WTC11 (cell line): ENCODE results near the gene TM9SF3. TPM values are rescaled to one million over a fixed set of nuclear protein-coding genes. Genes with fewer than 3 reads are reported as not detected.

Experiments used
- ATAC-seq: fragments of 200-7000 bp; cut with Tn5 transposase; 2 replicates; pipeline ENCODE4 v1.10.0; 2021; ENCODE audit warnings: mild to moderate bottlenecking, moderate library complexity
- CTCF ChIA-PET: fragments of 300-600 bp; sonication (Branson Sonifier 250); formaldehyde crosslinking; loops from one replicate; lab custom pipeline; 2021; ENCODE audit warnings: antibody characterized with exemption; lab: Charles Lee
- POLR2A ChIA-PET: fragments of 350-600 bp; sonication (Branson Sonifier 250); formaldehyde crosslinking; loops from one replicate; lab custom pipeline; 2021; ENCODE audit warnings: antibody characterized with exemption; lab: Charles Lee
- DNase-seq: peaks from one replicate; pipeline ENCODE4 v3.0.0; 2021; ENCODE audit warnings: low spot score
- H3K27ac Mint-ChIP-seq: 2 replicates; pipeline ENCODE4 v1.8.0; 2021; ENCODE audit warnings: mixed read lengths
- H3K27me3 Mint-ChIP-seq: 2 replicates; pipeline ENCODE4 v1.8.0; 2021; ENCODE audit warnings: low read depth, mild to moderate bottlenecking, moderate library complexity, mixed read lengths
- H3K36me3 Mint-ChIP-seq: 2 replicates; pipeline ENCODE4 v1.8.0; 2021; ENCODE audit warnings: mixed read lengths
- H3K4me1 Mint-ChIP-seq: 2 replicates; pipeline ENCODE4 v1.8.0; 2022; ENCODE audit warnings: mixed read lengths
- H3K4me3 Mint-ChIP-seq: 2 replicates; pipeline ENCODE4 v1.8.0; 2021; ENCODE audit warnings: mild to moderate bottlenecking, moderate library complexity, mixed read lengths
- H3K9me3 Mint-ChIP-seq: 2 replicates; pipeline ENCODE4 v1.8.0; 2021; ENCODE audit warnings: mixed read lengths
- EMX1 ChIP-seq: fragments of 250-450 bp; sonication (Bioruptor Pico); IDR thresholded peaks from 2 replicates; pipeline ENCODE4 v1.8.0; 2021; ENCODE audit warnings: mild to moderate bottlenecking
- FOXJ3 ChIP-seq: sonication (generic); formaldehyde crosslinking; IDR thresholded peaks from 2 replicates; pipeline ENCODE4 v1.9.0; 2021; ENCODE audit warnings: missing genetic modification reagents, mild to moderate bottlenecking, borderline replicate concordance
- FOXK1 ChIP-seq: sonication (generic); formaldehyde crosslinking; IDR thresholded peaks from 2 replicates; pipeline ENCODE4 v1.8.0; 2022; ENCODE audit warnings: mild to moderate bottlenecking, moderate library complexity, missing genetic modification reagents
- GTF2I ChIP-seq: fragments of 250-450 bp; sonication (Bioruptor Pico); conservative IDR thresholded peaks from 2 replicates; pipeline ENCODE4 v1.4.0; 2021; ENCODE audit warnings: mild to moderate bottlenecking
- JAZF1 ChIP-seq: fragments of 250-450 bp; sonication (Bioruptor Pico); IDR thresholded peaks from 2 replicates; pipeline ENCODE4 v1.9.0; 2021; ENCODE audit warnings: moderate library complexity, mild to moderate bottlenecking, inconsistent platforms
- KAT7 ChIP-seq: sonication (generic); formaldehyde crosslinking; IDR thresholded peaks from 2 replicates; pipeline ENCODE4 v1.8.1; 2023; ENCODE audit warnings: missing genetic modification reagents, mild to moderate bottlenecking, borderline replicate concordance
- MYBL2 ChIP-seq: sonication (generic); formaldehyde crosslinking; IDR thresholded peaks from 2 replicates; pipeline ENCODE4 v1.8.1; 2023; ENCODE audit warnings: mild to moderate bottlenecking, moderate library complexity, missing genetic modification reagents
- NR1H2 ChIP-seq: sonication (generic); formaldehyde crosslinking; IDR thresholded peaks from 2 replicates; pipeline ENCODE4 v1.9.0; 2021; ENCODE audit warnings: mild to moderate bottlenecking, moderate library complexity, missing genetic modification reagents
- NR2C2 ChIP-seq: sonication (generic); formaldehyde crosslinking; IDR thresholded peaks from 2 replicates; pipeline ENCODE4 v1.8.0; 2022; ENCODE audit warnings: mild to moderate bottlenecking, missing genetic modification reagents
- OVOL2 ChIP-seq: fragments of 250-450 bp; sonication (Bioruptor Pico); IDR thresholded peaks from 2 replicates; pipeline ENCODE4 v1.9.0; 2021; ENCODE audit warnings: mild to moderate bottlenecking, borderline replicate concordance
- PRRX2 ChIP-seq: fragments of 250-450 bp; sonication (Bioruptor Pico); IDR thresholded peaks from 2 replicates; pipeline ENCODE4 v1.8.0; 2021; ENCODE audit warnings: mild to moderate bottlenecking
- SMAD3 ChIP-seq: sonication (generic); formaldehyde crosslinking; IDR thresholded peaks from 2 replicates; pipeline ENCODE4 v1.8.0; 2022; ENCODE audit warnings: missing genetic modification reagents, mild to moderate bottlenecking, borderline replicate concordance
- SMAD4 ChIP-seq: sonication (generic); formaldehyde crosslinking; IDR thresholded peaks from 2 replicates; pipeline ENCODE4 v1.8.0; 2022; ENCODE audit warnings: mild to moderate bottlenecking, missing genetic modification reagents
- ZBTB21 ChIP-seq: sonication (generic); formaldehyde crosslinking; IDR thresholded peaks from 2 replicates; pipeline ENCODE4 v1.8.1; 2023; ENCODE audit warnings: mild to moderate bottlenecking, missing genetic modification reagents, borderline replicate concordance
- ZMAT4 ChIP-seq: fragments of 250-450 bp; sonication (Bioruptor Pico); IDR thresholded peaks from 2 replicates; pipeline ENCODE4 v1.9.0; 2021; ENCODE audit warnings: mild to moderate bottlenecking
- ZNF121 ChIP-seq: sonication (generic); formaldehyde crosslinking; IDR thresholded peaks from 2 replicates; pipeline ENCODE4 v1.8.0; 2023; ENCODE audit warnings: missing genetic modification reagents
- ZNF219 ChIP-seq: sonication (generic); formaldehyde crosslinking; IDR thresholded peaks from 2 replicates; pipeline ENCODE4 v1.8.0; 2023; ENCODE audit warnings: missing genetic modification reagents, mild to moderate bottlenecking, borderline replicate concordance
- ZNF232 ChIP-seq: sonication (generic); formaldehyde crosslinking; IDR thresholded peaks from 2 replicates; pipeline ENCODE4 v1.8.0; 2022; ENCODE audit warnings: mild to moderate bottlenecking, missing genetic modification reagents
- ZNF396 ChIP-seq: fragments of 250-450 bp; sonication (Bioruptor Pico); IDR thresholded peaks from 2 replicates; pipeline ENCODE4 v1.8.0; 2021; ENCODE audit warnings: mild to moderate bottlenecking, moderate library complexity, borderline replicate concordance
- ZNF416 ChIP-seq: fragments of 250-450 bp; sonication (Bioruptor Pico); IDR thresholded peaks from 2 replicates; pipeline ENCODE4 v1.9.0; 2021; ENCODE audit warnings: mild to moderate bottlenecking, inconsistent platforms
- ZNF671 ChIP-seq: fragments of 250-450 bp; sonication (Bioruptor Pico); IDR thresholded peaks from 2 replicates; pipeline ENCODE4 v1.8.0; 2021; ENCODE audit warnings: mild to moderate bottlenecking
- total RNA-seq: library from RNA; stranded (reverse); gene quantifications from 3 replicates; pipeline ENCODE4 v1.2.3, GENCODE V29; 2021
- TF ChIP-seq, protein P1 (sequence below): sonication (generic); formaldehyde crosslinking; IDR thresholded peaks from 2 replicates; pipeline ENCODE4 v1.8.0; 2022; ENCODE audit warnings: mild to moderate bottlenecking, missing genetic modification reagents
- TF ChIP-seq, protein P2 (sequence below): fragments of 250-450 bp; sonication (Bioruptor Pico); IDR thresholded peaks from 2 replicates; pipeline ENCODE4 v2.1.2; 2022; ENCODE audit warnings: mild to moderate bottlenecking, moderate library complexity
- TF ChIP-seq, protein P3 (sequence below): sonication (generic); formaldehyde crosslinking; IDR thresholded peaks from 2 replicates; pipeline ENCODE4 v1.8.1; 2022; ENCODE audit warnings: mild to moderate bottlenecking, moderate library complexity, missing genetic modification reagents
- TF ChIP-seq, protein P4 (sequence below): fragments of 250-450 bp; sonication (Bioruptor Pico); conservative IDR thresholded peaks from 2 replicates; pipeline ENCODE4 v1.9.0; 2021; ENCODE audit warnings: mild to moderate bottlenecking

TM9SF3 gene
- total RNA-seq, 1 experiment from 2014 or later, result 116 TPM

DNA sequence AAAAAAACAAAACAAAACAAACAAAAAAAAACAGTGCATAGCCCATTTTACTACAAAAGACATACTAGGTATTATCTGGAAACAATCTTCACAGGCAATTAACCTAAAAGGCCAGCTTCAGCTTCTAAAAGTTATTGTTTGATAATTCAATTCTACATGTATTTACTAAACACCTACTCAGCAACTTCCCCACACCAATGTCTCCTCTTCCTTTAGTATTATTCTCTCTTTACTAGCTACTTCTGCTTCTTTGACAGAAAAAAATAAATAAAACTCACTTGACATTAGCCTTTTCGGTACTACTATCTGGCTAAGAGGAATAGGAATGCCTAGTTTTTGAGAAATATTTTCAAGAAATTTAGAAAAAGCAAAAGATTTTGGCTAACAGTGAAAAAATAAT, 2.8 kb downstream of the TM9SF3 start:
- Mint-ChIP-seq H3K4me1 (peaks cover 40% of the 10 kb centered on the region), H3K27me3 (no peaks in the 10 kb centered on the region), H3K27ac (no peak overlapping the region; the same call in 1 of the 2 replicates), H3K36me3 (peaks cover 4% of the 10 kb centered on the region), H3K4me3 (no peak overlapping the region), H3K9me3 (peaks cover 4% of the 10 kb centered on the region)
- ATAC-seq, result no peak
- ChIA-PET CTCF (no interaction called here), POLR2A (no interaction called here)
- TF ChIP-seq OVOL2 (no peak), FOXK1 (CRISPR knock-in tag) (no peak), NR2C2 (no peak), MYBL2 (no peak), ZNF219 (no peak), EMX1 (CRISPR knock-in tag) (no peak), SMAD3 (CRISPR knock-in tag) (no peak), ZNF416 (CRISPR knock-in tag) (no peak), KAT7 (CRISPR knock-in tag) (no peak), ZNF121 (CRISPR knock-in tag) (no peak), ZNF396 (CRISPR knock-in tag) (no peak), ZNF671 (no peak), FOXJ3 (no peak), SMAD4 (CRISPR knock-in tag) (no peak)
- TF ChIP-seq, protein P1, sequence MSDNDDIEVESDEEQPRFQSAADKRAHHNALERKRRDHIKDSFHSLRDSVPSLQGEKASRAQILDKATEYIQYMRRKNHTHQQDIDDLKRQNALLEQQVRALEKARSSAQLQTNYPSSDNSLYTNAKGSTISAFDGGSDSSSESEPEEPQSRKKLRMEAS (CRISPR knock-in tag), result no peak
- TF ChIP-seq, protein P2, sequence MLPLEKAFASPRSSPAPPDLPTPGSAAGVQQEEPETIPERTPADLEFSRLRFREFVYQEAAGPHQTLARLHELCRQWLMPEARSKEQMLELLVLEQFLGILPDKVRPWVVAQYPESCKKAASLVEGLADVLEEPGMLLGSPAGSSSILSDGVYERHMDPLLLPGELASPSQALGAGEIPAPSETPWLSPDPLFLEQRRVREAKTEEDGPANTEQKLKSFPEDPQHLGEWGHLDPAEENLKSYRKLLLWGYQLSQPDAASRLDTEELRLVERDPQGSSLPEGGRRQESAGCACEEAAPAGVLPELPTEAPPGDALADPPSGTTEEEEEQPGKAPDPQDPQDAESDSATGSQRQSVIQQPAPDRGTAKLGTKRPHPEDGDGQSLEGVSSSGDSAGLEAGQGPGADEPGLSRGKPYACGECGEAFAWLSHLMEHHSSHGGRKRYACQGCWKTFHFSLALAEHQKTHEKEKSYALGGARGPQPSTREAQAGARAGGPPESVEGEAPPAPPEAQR, result no peak
- DNase-seq, result no peak

DNA sequence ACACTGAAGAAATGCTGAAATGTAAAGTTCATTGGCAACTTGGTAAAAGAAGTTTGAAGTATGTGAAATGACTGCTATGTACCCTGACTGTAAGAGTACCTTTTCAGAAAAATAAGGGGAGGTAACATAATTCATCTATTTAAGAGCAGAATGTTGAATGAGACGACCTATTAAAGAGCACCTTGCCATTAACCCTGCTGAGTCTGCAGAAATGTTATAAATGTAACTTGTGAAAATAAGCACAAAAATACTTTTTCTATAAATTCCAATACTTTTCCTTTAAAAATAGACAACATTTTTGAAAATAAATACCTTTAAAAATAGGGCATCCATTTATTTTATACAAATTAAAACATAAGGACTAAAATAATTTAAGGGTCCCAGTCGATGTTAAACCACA, 7.7 kb downstream of the TM9SF3 start:
- H3K4me1 Mint-ChIP-seq, result peaks cover 37% of the 10 kb centered on the region
- ATAC-seq, result no peak
- CTCF ChIA-PET, result no interaction called here
- POLR2A ChIA-PET, result no interaction called here
- peaks cover 4% of the 10 kb centered on the region for H3K9me3 Mint-ChIP-seq
- no peak overlapping the region for H3K27ac Mint-ChIP-seq
- H3K4me3 Mint-ChIP-seq, result no peak overlapping the region
- no peak for DNase-seq
- TF ChIP-seq JAZF1 (CRISPR knock-in tag), result no peak
- no peak for TF ChIP-seq PRRX2 (CRISPR knock-in tag)
- TF ChIP-seq ZBTB21 (CRISPR knock-in tag), result no peak
- no peak for TF ChIP-seq ZMAT4
- TF ChIP-seq, protein P3, sequence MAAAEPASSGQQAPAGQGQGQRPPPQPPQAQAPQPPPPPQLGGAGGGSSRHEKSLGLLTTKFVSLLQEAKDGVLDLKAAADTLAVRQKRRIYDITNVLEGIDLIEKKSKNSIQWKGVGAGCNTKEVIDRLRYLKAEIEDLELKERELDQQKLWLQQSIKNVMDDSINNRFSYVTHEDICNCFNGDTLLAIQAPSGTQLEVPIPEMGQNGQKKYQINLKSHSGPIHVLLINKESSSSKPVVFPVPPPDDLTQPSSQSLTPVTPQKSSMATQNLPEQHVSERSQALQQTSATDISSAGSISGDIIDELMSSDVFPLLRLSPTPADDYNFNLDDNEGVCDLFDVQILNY (CRISPR knock-in tag), result no peak
- no peak for TF ChIP-seq GTF2I
- TF ChIP-seq, protein P4, sequence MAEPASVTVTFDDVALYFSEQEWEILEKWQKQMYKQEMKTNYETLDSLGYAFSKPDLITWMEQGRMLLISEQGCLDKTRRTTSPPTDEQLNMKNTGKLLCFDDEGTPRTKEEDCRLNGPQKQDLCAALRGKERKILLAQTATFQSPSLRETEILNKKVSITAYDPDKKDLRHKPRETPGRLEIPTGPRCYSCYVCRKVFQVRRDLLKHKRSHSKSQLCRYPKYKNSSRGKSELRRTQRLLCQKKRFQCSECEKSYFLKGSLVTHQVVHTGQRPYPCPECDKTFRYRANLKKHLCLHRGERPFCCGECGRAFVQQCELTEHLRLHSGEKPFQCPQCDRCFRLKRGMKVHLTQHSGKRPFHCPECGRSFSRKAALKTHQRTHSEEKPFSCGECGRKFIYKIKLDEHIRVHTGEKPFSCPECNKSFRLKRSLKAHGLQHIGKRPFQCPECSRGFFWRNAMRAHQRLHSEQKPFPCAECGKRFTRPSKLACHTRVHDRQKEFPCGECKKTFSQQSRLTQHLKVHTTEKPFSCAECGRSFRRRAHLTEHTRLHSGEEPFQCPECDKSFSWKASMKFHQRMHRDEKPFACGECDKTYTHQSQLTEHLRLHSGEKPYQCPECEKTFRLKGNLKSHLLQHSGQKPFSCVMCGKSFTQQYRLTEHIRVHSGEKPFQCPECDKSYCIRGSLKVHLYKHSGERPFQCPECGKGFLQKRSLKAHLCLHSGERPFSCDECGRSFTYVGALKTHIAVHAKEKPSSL (CRISPR knock-in tag), result no peak
- no peak for TF ChIP-seq ZNF232
- TF ChIP-seq NR1H2, result no peak
- H3K36me3 Mint-ChIP-seq, result peaks cover 21% of the 10 kb centered on the region
- H3K27me3 Mint-ChIP-seq, result no peaks in the 10 kb centered on the region
